ENCODE data around the gene UBXN7.
"Not testable (repeated sequence)": the region's sequence is repeated elsewhere in the genome, so short reads cannot be mapped to it uniquely, and the experiment has no call there.

GRCh38 chr3:196470182-196470581 is 38.0 kb upstream of the UBXN7 start:
- not testable (repeated sequence) for TF ChIP-seq CTCF (IDR thresholded peaks at IDR 0.05; ENCODE audit: low read length); EZH2 (IDR thresholded peaks at IDR 0.05; ENCODE audit: borderline replicate concordance, low read length)
